ENCODE measurements around the gene STAC3.

The STAC3 gene

DNA sequence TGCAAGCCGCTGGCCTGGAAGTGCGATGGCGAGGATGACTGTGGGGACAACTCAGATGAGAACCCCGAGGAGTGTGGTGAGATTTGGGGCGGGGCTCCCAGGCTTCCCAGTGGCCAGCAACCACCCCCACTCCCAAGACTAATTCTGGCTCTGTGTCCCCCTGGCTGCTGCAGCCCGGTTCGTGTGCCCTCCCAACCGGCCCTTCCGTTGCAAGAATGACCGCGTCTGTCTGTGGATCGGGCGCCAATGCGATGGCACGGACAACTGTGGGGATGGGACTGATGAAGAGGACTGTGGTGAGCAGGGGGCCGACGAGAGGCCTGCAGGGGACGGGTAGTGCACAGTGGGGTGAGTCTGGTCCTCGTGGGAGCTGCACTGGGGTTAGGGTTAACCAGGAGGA is 46.5 kb downstream of the STAC3 start:
- H4K20me1 ChIP-seq (ENCODE audit: control insufficient read depth, insufficient read depth, low read depth, low read length), result no peaks in the 10 kb centered on the region
- no peaks in the 10 kb centered on the region for H3K4me1 ChIP-seq (ENCODE audit: control insufficient read depth, low read length)
- H3K36me3 ChIP-seq (ENCODE audit: control insufficient read depth, low read length), result no peaks in the 10 kb centered on the region
- no peaks in the 10 kb centered on the region for H3K9me2 ChIP-seq (replicated peaks; ENCODE audit: control insufficient read depth, low read length)
- H3F3A ChIP-seq (ENCODE audit: control insufficient read depth, insufficient read depth), result no peaks in the 10 kb centered on the region
- TF ChIP-seq, protein P1, sequence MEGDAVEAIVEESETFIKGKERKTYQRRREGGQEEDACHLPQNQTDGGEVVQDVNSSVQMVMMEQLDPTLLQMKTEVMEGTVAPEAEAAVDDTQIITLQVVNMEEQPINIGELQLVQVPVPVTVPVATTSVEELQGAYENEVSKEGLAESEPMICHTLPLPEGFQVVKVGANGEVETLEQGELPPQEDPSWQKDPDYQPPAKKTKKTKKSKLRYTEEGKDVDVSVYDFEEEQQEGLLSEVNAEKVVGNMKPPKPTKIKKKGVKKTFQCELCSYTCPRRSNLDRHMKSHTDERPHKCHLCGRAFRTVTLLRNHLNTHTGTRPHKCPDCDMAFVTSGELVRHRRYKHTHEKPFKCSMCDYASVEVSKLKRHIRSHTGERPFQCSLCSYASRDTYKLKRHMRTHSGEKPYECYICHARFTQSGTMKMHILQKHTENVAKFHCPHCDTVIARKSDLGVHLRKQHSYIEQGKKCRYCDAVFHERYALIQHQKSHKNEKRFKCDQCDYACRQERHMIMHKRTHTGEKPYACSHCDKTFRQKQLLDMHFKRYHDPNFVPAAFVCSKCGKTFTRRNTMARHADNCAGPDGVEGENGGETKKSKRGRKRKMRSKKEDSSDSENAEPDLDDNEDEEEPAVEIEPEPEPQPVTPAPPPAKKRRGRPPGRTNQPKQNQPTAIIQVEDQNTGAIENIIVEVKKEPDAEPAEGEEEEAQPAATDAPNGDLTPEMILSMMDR (IDR thresholded peaks at IDR 0.05; ENCODE audit: low read depth, low read length, poor library complexity, severe bottlenecking), result no peak
- no peak for TF ChIP-seq EZH2phosphoT487 (IDR thresholded peaks at IDR 0.05; ENCODE audit: borderline replicate concordance, low read length)
- no peak overlapping the region for H3K4me3 ChIP-seq (ENCODE audit: low read length)
- H3K27ac ChIP-seq (ENCODE audit: low read depth, low read length), result no peak overlapping the region
- no peaks in the 10 kb centered on the region for H3K79me2 ChIP-seq (ENCODE audit: control insufficient read depth, low read length)
- H3K4me2 ChIP-seq (ENCODE audit: low read length), result no peak overlapping the region
- H3K27me3 ChIP-seq (ENCODE audit: control insufficient read depth, low read length), result no peaks in the 10 kb centered on the region
- H3K9me3 ChIP-seq (ENCODE audit: control insufficient read depth, insufficient read depth, low read length), result no peaks in the 10 kb centered on the region

DNA sequence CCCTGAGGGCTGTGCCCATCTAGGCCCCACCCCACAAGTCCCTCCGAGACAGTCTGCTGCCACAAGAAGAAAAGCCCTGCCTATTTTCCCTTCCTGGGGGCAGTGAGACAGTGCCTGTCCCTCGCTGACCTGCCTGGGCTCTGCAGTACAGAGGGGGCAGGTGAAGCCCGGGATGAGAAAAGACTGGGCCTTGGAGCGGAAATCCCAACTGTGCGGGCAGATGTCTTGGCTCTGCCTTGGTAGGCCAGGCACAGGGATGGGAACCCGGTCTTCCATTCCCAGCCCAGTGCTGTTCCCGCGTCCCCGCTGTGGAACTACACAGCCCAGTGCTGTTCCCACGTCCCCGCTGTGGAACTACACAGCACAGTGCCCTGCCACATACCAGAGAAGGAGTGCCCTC is 47.2 kb downstream of the STAC3 start:
- Histone ChIP-seq H3K4me2 (ENCODE audit: low read length) (no peak overlapping the region), H3K36me3 (ENCODE audit: control insufficient read depth, low read length) (no peaks in the 10 kb centered on the region), H3F3A (ENCODE audit: control insufficient read depth, insufficient read depth) (no peaks in the 10 kb centered on the region), H4K20me1 (ENCODE audit: control insufficient read depth, insufficient read depth, low read depth, low read length) (no peaks in the 10 kb centered on the region), H3K27me3 (ENCODE audit: control insufficient read depth, low read length) (no peaks in the 10 kb centered on the region), H3K27ac (ENCODE audit: low read depth, low read length) (no peak overlapping the region), H3K9me2 (replicated peaks; ENCODE audit: control insufficient read depth, low read length) (no peaks in the 10 kb centered on the region), H3K79me2 (ENCODE audit: control insufficient read depth, low read length) (no peaks in the 10 kb centered on the region), H3K4me3 (ENCODE audit: low read length) (no peak overlapping the region), H3K4me1 (ENCODE audit: control insufficient read depth, low read length) (no peaks in the 10 kb centered on the region), H3K9me3 (ENCODE audit: control insufficient read depth, insufficient read depth, low read length) (no peaks in the 10 kb centered on the region)
- TF ChIP-seq, protein P1 (IDR thresholded peaks at IDR 0.05; ENCODE audit: low read depth, low read length, poor library complexity, severe bottlenecking), result no peak
- TF ChIP-seq EZH2phosphoT487 (IDR thresholded peaks at IDR 0.05; ENCODE audit: borderline replicate concordance, low read length), result no peak

DNA sequence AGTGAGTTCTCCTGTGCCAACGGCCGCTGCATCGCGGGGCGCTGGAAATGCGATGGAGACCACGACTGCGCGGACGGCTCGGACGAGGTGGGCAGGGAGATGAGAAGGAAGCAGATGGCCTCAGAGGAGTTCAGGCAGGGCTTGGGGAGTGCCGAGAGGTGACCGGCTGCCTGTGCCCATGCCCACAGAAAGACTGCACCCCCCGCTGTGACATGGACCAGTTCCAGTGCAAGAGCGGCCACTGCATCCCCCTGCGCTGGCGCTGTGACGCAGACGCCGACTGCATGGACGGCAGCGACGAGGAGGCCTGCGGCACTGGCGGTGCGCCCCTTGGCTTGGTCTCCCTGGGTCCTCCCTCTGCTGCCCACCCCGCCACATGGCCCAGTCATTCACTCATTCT is 47.8 kb downstream of the STAC3 start:
- Histone ChIP-seq H3K4me3 (ENCODE audit: low read length) (no peak overlapping the region), H3F3A (ENCODE audit: control insufficient read depth, insufficient read depth) (no peaks in the 10 kb centered on the region), H3K27ac (ENCODE audit: low read depth, low read length) (no peak overlapping the region), H3K9me3 (ENCODE audit: control insufficient read depth, insufficient read depth, low read length) (no peaks in the 10 kb centered on the region), H3K36me3 (ENCODE audit: control insufficient read depth, low read length) (no peaks in the 10 kb centered on the region), H3K9me2 (replicated peaks; ENCODE audit: control insufficient read depth, low read length) (no peaks in the 10 kb centered on the region), H4K20me1 (ENCODE audit: control insufficient read depth, insufficient read depth, low read depth, low read length) (no peaks in the 10 kb centered on the region), H3K4me1 (ENCODE audit: control insufficient read depth, low read length) (no peaks in the 10 kb centered on the region), H3K27me3 (ENCODE audit: control insufficient read depth, low read length) (no peaks in the 10 kb centered on the region), H3K4me2 (ENCODE audit: low read length) (no peak overlapping the region), H3K79me2 (ENCODE audit: control insufficient read depth, low read length) (no peaks in the 10 kb centered on the region)
- TF ChIP-seq EZH2phosphoT487 (IDR thresholded peaks at IDR 0.05; ENCODE audit: borderline replicate concordance, low read length), result no peak
- TF ChIP-seq, protein P1 (IDR thresholded peaks at IDR 0.05; ENCODE audit: low read depth, low read length, poor library complexity, severe bottlenecking), result no peak

DNA sequence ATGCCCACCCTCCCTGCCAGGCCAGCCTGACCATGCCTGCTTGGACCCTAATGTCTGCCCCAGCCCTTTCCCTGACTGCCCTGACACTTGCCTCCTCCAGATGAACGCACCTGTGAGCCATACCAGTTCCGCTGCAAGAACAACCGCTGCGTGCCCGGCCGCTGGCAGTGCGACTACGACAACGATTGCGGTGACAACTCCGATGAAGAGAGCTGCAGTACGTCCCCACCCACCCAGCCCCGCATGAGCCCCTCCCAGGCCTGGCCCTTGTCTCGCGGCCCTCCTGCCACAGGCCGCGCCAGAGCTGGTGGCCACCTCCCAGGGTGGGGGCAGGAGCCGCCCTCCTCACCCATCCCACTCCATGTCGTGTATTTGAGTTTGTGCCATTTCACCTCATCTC is 48.7 kb downstream of the STAC3 start:
- H3K9me3 ChIP-seq (ENCODE audit: control insufficient read depth, insufficient read depth, low read length), result no peaks in the 10 kb centered on the region
- no peaks in the 10 kb centered on the region for H3K36me3 ChIP-seq (ENCODE audit: control insufficient read depth, low read length)
- no peak overlapping the region for H3K4me2 ChIP-seq (ENCODE audit: low read length)

More for the DNA sequence above, 48.7 kb downstream of the STAC3 start:
- TF ChIP-seq EZH2phosphoT487 (IDR thresholded peaks at IDR 0.05; ENCODE audit: borderline replicate concordance, low read length), result no peak
- TF ChIP-seq, protein P1 (IDR thresholded peaks at IDR 0.05; ENCODE audit: low read depth, low read length, poor library complexity, severe bottlenecking), result no peak
- Histone ChIP-seq H3K9me2 (replicated peaks; ENCODE audit: control insufficient read depth, low read length) (no peaks in the 10 kb centered on the region), H3K27ac (ENCODE audit: low read depth, low read length) (no peak overlapping the region), H3K4me1 (ENCODE audit: control insufficient read depth, low read length) (no peaks in the 10 kb centered on the region), H3K79me2 (ENCODE audit: control insufficient read depth, low read length) (no peaks in the 10 kb centered on the region), H4K20me1 (ENCODE audit: control insufficient read depth, insufficient read depth, low read depth, low read length) (no peaks in the 10 kb centered on the region), H3K4me3 (ENCODE audit: low read length) (no peak overlapping the region), H3K27me3 (ENCODE audit: control insufficient read depth, low read length) (no peaks in the 10 kb centered on the region), H3F3A (ENCODE audit: control insufficient read depth, insufficient read depth) (no peaks in the 10 kb centered on the region)

All from DOHH2 (cell line).